ENCODE data around the gene UBASH3B.
"Not testable (repeated sequence)": the region's sequence is repeated elsewhere in the genome, so short reads cannot be mapped to it uniquely, and the experiment has no call there.

Gene UBASH3B

DNA sequence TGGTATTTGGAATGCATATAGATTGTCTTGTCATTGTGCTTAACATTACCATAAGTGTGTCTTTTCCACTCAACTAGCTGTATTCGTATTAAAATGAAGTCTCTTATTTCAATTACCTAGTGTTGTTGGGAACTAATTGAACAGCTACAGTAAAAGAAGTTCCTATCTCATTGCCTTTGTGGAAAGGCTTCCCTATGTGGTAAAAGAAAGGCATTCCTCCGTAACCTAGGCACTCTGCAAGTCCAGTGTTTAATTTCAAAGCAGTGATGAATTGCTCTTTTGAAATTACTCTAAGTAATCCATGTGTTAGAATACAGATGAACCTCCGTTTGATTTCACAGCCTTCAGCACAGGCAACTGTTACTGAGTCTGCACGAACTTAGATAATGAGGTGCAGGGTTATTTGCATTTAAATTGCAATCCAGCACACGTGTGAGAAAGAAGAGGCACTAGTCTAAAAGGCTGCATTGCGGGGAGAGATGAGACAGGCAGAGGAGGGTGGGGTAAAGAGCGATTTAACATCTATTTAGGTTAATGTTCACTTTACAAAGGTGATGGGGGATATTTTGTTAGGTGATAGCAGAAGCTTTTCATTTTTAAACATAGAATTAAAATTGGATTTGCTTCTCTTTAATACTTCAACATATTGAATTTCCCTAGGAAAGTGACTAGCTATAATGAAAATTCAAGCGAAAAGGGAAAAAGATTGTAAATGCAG, 157.8 kb downstream of the UBASH3B start:
- DNase-seq (ENCODE audit: low read depth in 2 of 2), result no peak

DNA sequence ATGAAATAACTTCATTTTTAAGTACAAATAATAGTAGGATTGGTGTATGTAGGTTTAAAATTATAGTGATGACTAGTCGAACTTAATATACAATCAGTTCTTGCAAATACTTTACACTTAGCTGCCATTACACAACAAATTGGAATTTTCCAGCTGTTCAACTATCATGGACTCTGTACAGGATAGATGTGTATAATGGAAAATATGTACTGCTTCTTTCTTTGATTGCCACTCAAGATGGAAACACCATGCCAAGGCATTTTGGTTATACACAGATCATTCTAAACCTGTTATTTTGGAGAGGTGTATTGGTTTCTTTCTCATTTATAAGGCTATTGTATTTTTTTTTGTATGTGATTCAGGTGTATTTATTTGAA, 158.4 kb downstream of the UBASH3B start:
- no peak for DNase-seq (ENCODE audit: low read depth in 2 of 2)

DNA sequence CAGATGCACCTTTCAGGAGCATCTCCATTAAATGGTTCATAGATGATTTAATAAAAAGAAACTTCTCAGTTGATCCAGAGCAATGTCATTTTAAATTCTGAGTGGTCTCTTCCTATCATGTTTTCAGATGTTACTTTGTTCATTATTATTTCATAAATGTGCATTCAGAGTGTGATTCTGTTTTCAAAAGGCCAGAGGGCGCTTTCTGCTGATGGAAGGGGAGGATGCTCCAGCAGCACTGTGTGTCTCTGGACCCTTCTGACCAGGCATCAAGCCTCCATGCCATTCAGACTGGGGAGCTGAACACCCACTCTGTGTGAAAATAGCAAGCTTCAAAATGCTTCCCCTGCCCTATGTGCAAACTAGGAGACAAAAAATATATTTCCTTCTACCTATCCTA, 158.9 kb downstream of the UBASH3B start:
- no peak for DNase-seq (ENCODE audit: low read depth in 2 of 2)

DNA sequence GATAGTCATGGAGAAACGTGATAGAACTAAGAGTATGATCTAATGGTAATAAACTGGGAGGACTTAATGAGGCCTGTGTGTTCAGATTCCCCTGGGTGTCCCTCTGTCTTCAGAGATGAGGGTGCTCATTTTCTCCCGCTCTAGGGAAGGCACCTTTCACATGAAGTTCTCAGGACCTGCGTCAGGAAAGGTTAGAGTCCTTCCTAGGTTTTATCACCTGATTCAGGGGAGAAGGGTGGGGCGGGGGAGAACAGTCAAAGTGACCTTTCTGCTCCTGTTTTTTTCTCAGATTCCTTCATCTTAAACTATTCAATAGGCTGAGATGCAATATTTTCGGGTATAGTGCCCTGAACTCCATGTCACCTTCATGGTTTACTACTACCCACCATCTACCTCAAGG, 160.4 kb downstream of the UBASH3B start:
- no peak for DNase-seq (ENCODE audit: low read depth in 2 of 2)

DNA sequence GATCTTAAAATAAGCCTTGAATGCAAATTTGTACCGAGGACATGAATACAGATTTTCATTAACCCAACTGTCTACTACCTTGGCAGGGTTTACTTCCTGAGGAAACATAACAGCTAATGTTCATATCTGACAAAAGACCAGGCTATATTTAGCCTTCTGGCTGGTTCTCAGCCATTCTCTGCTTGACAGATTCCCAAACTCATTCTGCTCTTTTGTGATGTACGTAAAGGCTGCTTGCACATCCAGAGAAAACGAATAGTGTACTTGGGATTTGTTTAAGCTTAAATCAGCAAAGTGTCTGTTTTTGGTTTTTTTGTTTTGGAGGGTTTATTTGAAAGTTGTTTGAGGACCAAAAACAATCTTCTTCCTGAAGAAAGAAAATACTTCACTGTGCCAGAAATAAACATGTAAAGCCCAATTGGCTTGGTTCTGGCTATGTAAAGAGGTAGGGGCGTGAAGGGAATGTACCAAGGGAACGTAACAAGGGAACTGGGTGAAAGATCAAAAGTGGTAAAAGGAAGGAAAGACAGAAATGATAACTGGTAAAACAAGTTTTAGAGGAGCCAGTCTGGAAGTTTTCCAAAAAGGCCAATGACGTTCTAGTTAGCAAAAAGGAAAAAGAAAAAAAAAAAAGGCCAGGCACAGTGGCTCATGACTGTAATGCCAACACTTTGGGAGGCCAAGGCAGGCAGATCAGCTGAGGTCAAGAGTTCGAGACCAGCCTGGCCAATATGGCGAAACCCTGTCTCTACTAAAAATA, 161.4 kb downstream of the UBASH3B start:
- DNase-seq (ENCODE audit: low read depth in 2 of 2), result no peak

DNA sequence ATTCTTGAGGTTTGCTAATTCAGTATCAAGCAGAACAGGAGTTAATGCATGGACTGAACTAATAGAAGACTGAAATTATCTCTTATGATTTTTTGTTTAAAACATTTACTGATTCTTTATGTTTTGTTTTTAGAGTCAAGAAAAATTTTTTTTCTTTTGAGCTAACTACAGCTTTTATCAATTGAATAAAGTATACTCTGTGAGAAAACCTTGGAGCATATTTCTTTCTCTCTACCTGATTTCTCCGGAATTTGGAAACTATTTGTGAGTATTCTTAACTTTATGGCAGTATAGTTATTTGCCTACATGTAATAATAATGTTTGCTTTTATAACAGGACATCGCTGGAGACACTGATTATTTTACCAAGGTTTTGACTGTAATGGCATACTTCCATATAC, 164.6 kb downstream of the UBASH3B start:
- DNase-seq (ENCODE audit: low read depth in 2 of 2), result no peak

DNA sequence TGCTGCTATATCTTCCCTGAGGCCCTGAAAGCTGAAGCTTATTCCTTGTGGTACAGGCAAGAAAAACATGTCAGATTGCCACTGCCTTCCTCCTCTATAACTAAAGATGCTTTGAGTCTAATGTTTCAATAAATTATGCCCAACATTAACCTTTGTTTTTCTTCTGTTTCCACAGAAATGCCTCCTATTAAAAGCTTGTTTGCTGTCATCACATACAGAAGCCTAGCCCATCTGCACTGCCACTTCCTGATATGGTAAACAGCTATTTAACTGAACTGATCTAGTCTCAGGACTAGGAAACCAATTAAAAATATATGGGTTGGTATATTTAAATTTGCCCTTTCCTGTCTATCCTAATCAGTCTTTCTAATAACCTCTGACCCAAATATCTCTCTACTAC, 165.6 kb downstream of the UBASH3B start:
- no peak for DNase-seq (ENCODE audit: low read depth in 2 of 2)

DNA sequence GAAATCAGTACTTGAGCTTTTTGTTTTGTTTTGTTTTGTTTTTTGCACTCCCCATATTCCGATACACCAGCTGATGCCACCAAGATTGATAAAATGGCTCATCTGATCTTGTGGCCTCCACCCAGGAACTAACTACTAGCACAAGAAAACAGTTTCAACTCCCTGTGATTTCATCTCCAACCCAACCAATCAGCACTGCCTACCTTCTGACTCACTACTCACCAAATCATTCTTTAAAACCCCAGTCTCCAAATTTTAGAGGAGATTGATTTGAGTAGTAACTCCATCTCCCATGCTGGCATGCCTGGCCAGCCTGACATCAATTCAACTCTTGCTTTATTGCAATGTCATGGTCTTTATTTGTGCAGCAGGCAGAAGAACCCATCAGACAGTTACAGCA, 166.7 kb downstream of the UBASH3B start:
- DNase-seq (ENCODE audit: low read depth in 2 of 2), result no peak

DNA sequence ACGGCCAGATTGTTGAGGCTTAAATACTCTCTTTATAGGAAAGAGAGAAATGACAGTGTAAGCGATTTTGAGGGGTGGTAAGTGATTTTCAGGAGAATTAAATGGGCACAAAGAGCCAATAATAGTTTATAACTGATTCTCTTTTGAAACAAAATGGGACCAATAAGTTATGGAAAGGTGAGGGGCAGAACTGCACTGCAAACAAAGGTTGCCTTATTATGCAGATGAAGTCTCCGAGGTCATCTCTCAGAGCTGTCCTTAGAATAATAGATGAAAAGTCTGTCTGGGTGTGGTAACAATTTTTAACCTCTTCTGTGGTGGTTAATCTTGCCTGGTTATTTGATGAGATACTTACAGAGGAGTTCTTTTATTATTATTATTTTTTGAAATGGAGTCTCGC, 168.0 kb downstream of the UBASH3B start:
- no peak for DNase-seq (ENCODE audit: low read depth in 2 of 2)

DNA sequence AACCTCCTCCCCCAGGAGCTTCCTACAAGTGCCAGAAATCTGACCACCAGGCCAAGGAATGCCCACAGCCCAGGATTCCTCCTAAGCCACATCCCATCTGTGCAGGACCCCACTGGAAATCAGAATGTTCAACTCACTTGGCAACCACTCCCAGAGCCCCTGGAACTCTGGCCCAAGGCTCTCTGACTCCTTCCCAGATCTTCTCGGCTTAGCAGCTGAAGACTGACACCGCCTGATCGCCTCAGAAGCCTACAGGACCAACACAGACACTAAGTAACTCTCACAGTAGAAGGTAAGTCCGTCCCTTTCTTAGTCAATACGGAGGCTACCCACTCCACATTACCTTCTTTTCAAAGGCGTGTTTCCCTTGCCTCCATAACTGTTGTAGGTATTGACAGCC, 173.8 kb downstream of the UBASH3B start:
- not testable (repeated sequence) for DNase-seq (ENCODE audit: low read depth in 2 of 2)

DNA sequence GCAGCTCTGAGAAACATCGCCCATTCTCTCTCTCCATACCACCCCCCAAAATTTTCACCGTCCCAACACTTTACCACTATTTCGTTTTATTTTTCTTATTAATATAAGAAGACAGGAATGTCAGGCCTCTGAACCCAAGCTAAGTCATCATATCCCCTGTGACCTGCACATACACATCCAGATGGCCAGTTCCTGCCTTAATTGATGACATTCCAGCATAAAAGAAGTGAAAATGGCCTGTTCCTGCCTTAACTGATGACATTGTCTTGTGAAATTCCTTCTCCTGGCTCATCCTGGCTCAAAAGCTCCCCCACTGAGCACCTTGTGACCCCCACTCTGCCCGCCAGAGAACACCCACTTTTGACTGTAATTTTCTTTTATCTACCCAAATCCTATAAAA, 176.8 kb downstream of the UBASH3B start:
- DNase-seq (ENCODE audit: low read depth in 2 of 2), result not testable (repeated sequence)

DNA sequence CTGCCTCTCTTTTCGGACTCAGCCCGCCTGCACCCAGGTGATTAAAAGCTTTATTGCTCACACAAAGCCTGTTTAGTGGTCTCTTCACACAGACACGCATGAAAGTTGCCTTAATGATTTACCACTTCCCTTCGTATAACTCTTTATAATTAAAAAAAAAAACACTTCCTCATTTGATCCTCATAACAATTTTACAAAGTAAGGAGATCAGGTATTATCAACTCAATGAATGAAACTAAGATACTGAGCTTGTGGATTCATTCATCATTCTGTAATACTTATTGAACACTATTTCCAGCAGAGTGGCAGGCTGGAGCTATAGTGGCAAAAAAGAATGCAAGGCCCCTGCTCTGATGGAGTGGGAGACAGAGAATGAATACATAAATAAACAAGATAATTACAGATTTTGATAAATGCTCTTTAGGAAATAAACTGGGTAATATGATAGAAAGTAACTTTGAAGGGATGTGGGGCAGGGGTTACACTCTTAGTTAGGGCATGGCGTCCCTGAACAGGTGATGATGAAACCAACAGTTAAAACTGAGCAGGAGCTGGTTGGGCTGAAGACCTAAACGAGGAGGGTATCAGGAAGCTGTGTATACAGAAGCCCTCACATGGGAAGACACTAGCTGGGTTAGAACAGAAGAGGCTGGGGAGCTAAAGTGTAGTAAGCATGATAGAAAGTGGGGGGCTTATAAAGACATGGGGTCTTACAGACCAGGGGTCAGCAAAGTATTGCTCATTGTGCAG, 177.4 kb downstream of the UBASH3B start:
- DNase-seq (ENCODE audit: low read depth in 2 of 2), result no peak

DNA sequence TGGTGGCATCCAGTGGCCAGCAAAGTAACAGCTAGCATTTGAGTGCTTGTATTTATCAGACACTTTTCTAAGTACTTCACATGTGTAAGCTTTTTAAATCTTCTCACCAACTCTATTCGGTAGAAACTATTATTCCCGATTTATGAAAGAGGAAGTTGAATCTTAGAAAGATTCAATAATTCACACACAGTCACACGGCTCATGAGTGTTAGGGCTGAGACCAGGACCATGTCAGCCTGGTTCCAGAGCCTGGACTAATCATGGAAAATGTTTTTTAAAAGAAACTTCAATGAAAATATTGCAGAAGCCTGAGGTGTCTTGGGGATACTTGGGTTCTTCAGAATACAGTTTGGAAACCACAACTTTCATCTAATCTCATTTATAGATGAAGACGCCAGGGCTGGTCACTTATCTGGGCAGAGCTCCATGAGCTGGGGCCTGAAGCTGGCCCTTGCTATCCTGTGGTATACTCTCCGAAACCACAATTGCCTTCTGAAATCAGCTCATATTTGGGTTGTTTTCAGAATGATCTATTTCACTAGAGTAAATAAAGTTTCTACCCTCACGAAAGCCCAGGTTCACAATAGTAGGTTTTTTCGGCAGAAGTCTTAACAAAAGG, 178.4 kb downstream of the UBASH3B start:
- no peak for DNase-seq (ENCODE audit: low read depth in 2 of 2)

DNA sequence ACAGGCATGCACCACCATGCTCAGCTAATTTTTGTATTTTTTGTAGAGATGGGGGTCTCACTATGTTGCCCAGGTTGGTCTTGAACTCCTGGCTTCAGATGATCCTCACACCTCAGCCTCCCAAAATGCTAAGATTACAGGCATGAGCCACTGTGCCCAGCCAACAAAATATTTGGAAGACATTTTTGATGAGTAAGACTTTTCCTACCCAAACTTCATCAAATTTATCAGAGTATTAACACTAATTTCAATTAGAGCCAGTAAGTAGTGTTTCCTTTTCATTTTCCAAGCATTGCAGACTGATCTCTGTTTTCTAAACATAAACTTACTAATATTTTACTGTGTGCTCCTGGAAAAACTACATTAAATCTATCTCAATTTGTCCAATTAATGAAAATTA, 181.4 kb downstream of the UBASH3B start:
- DNase-seq (ENCODE audit: low read depth in 2 of 2), result no peak

DNA sequence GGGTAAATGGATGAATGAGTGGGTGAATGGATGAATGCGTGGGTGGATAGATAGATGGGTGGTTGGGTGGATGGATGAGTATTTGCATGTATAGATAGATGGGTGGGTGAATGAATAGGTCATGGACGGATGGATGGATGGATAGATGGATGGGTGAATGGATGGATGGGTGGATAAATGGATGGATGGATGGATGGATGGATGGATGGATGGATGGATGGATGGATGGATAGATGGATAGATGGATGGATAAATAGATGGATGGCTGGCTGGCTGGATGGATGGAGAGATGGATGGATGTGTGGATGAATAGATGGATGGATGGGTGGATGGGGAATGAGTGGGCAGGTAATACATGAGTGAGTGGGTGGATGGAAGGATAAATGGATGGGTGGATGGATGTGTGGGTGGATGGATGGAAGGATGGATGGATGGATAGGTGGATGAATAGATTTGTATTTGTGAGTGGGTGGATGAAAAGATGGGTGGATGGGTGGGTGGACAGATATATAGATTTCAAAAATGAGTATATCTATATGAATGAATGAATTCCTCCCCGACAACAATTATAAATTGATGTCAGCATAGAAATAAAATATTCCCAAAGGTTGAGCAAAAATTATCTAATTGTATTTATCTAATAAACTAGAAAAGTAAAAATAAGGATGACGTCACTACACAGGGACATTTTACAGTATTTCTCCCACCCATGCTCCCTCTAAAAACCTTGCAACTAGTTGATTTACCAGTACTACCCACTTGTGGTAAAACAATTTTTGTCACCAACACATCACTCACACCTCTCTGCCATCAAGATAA, 182.2 kb downstream of the UBASH3B start:
- no peak for DNase-seq (ENCODE audit: low read depth in 2 of 2)

DNA sequence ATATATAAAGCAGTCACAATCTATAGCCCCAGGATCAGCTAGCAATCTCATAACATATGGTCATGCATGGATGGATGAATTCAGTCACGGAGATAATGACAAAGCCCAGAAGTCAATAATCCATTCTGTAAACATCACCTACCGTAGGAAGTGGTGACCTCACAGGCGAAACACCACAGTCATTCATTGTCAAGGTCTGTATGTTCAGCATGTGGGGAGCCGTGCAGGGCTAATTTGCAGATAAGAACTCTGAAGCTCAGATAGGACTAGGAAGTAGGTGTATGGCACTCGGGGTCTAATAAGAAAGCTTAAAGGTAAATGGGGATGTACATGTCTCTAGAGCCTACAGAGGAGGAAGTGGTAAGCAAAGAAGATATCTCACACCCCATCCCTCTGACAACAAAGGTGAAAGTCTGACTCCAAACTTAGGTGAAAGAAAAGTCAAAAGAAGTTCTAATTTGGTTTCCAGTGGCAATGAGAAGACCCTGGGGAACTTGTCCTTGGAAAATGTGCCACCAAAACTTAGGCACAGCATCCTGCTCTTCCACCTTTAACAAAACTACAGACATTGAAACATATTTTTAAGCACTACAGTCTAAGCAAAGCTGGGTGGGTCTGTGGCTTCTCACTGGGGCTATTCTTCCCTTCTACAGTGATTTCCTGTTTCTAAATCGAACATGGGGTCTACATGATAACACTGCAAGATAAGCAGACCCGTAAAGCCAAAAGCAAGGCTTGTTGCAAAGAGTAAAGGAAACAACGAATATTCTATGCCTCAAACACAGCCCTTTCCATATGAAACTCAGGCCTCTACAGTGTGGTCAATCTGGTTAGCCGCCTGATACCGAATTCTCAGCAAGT, 188.0 kb downstream of the UBASH3B start:
- DNase-seq (ENCODE audit: low read depth in 2 of 2), result no peak

DNA sequence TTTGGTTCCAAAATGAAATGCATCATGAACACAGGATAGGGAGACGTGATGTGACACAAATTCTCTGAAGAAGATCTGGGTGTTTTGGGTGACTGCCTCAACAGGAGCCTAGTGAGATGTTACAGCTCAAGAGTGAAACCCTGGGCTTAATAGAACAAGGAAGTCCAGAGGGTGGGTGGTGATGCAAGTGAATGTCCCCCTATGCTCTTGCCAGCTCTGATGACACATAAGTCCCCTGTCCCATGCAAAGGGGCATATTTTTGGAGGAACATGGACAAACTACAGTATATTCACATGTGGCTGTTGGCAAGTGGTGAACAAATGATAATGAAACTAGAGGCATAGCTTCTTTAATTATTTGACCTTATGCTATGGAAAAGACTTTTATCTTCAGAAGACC, 191.9 kb downstream of the UBASH3B start:
- DNase-seq (ENCODE audit: low read depth in 2 of 2), result no peak

DNA sequence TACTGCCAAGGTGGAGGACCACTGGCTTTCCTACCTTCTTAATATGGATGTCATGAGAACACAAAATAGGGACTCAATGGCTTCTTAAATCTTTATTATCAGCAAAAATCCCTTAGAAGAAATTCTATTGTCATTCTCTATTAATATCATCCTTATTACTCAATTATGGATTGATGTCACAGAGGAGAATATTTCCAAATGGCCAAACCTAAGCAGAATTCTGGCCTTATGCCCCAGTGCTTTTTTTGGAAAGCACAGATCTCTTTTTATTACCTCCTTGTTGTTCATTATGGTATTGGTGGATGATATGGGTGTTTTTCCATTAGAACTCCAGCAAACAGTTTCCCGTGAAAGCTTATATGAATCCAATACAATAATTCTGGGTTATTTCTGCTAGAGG, 192.7 kb downstream of the UBASH3B start:
- no peak for DNase-seq (ENCODE audit: low read depth in 2 of 2)

DNA sequence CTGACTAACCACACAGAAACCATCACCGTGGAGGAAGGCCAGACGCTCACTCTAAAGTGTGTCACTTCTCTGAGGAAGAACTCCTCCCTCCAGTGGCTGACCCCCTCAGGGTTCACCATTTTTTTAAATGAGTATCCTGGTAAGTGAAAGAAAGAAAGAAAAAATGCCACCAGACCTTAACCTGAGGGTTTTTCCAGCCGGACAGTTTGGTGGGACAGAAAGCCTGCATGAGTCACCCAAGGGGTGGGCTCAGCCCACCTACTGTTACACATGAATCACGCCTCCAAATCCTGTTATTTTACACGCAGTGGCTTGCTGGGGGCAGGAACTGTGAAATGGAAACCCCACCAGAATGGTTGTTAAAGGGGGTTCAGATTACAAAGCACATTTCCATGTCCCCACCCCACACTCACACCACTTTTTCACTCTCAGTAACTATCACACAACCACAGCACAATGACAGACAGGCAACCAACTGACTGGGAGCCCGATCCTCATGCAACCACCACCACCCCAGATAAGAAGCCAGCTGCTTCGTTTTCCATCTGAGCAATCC, 194.6 kb downstream of the UBASH3B start:
- no peak for DNase-seq (ENCODE audit: low read depth in 2 of 2)

DNA sequence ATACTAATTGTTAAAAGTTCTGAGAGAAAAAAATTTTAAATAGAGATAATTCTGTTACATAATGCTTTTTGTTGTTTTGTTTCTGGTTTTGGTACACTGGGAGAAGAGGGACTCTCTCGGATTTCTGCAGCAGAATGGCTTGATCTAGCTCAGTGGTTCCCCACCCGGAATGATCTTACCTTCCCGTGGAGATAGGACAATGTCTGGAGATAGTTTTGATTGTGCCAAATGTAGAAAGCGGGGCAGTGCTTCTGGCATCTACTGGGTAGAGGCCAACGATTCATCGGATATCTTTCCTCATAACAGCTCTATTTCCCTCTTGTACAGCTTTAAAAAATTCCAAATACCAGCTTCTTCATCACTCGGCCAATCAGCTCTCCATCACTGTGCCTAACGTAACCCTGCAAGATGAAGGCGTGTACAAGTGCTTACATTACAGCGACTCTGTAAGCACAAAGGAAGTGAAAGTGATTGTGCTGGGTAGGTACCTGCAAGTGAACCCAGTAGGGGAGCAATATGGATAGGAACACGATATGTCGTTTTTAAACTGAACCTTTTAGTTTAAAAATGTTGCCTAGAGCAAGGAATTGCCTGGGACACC, 195.9 kb downstream of the UBASH3B start:
- no peak for DNase-seq (ENCODE audit: low read depth in 2 of 2)
